Left lung (tissue), 10 donors: ENCODE results near the gene LAMA1. TPM values are rescaled to one million over a fixed set of nuclear protein-coding genes. Genes with fewer than 3 reads are reported as not detected.

Source experiments
- ATAC-seq: fragments of 200-7000 bp; cut with Tn5 transposase; one replicate; pipeline ENCODE4 v1.9.1; 2020; ENCODE audit warnings: moderate library complexity
- DNase-seq, 4 donors: peaks; one replicate each; pipeline ENCODE4 v3.0.0-alpha.2; 2013 to 2020
- H3K27ac ChIP-seq, 2 donors: fragments of 200-600 bp; sonication (generic) in 1 of 2; one replicate each; pipeline versions ENCODE4 v1.5.0 to v1.8.0; 2020 to 2021
- H3K27me3 ChIP-seq, 2 donors: fragments of 200-600 bp; sonication (generic) in 1 of 2; one replicate each; pipeline versions ENCODE4 v1.5.0 to v1.8.0; 2020 to 2021
- H3K36me3 ChIP-seq, 2 donors: fragments of 200-600 bp; sonication (generic) in 1 of 2; one replicate each; pipeline versions ENCODE4 v1.5.0 to v1.8.0; 2020 to 2021
- H3K4me1 ChIP-seq, 2 donors: fragments of 200-600 bp; one replicate each; pipeline ENCODE4 v1.8.0; 2021
- H3K4me3 ChIP-seq, 2 donors: fragments of 200-600 bp; sonication (generic) in 1 of 2; one replicate each; pipeline versions ENCODE4 v1.5.0 to v1.8.0; 2020 to 2021; ENCODE audit warnings: mild to moderate bottlenecking in 1 of 2
- H3K9me3 ChIP-seq, 2 donors: fragments of 200-600 bp; sonication (generic) in 1 of 2; one replicate each; pipeline versions ENCODE4 v1.5.0 to v1.8.0; 2020 to 2021
- intact Hi-C, 2 donors: fragments of 100-400 bp; cut with DNase I; formaldehyde crosslinking; loops; one replicate each; pipeline versions ENCODE4 v1.11.2 to v1.14.2; 2022
- polyA plus RNA-seq, 6 donors: library from polyadenylated mRNA; unstranded; fragments of 120-200 nt; gene quantifications; one replicate each; pipeline ENCODE4 v1.2.1, GENCODE V29; 2013; ENCODE audit not compliant: insufficient read length in 6 of 6
- total RNA-seq, 2 donors: library from RNA; stranded (reverse); fragmentation: NEBNext Ultra II Directional; extraction: Animal tissue kit (Norgen Biotek cat#: 25700); gene quantifications; one replicate each; pipeline ENCODE4 v1.2.1, GENCODE V29; 2021
- TF ChIP-seq, protein P1 (sequence below), 2 donors: fragments of 200-600 bp; sonication (generic) in 1 of 2; IDR thresholded peaks; one replicate each; pipeline versions ENCODE4 v1.5.0 to v1.8.0; 2021; ENCODE audit warnings: antibody characterized with exemption in 2 of 2
- donor health status: DM: no; HTN: yes; CAD: no.
- donor health status: DM: no; HTN: no; CAD: no.

LAMA1 gene
- total and polyA plus RNA-seq, 8 donors, result 2.4 to 22.9 (median 11.6) TPM

- no peak overlapping the region for H3K4me3 ChIP-seq
- ATAC-seq, result no peak
- no peaks in the 10 kb centered on the region for H3K36me3 ChIP-seq
- H3K27ac ChIP-seq, result no peak overlapping the region
- no peaks in the 10 kb centered on the region for H3K27me3 ChIP-seq
- TF ChIP-seq, protein P1, sequence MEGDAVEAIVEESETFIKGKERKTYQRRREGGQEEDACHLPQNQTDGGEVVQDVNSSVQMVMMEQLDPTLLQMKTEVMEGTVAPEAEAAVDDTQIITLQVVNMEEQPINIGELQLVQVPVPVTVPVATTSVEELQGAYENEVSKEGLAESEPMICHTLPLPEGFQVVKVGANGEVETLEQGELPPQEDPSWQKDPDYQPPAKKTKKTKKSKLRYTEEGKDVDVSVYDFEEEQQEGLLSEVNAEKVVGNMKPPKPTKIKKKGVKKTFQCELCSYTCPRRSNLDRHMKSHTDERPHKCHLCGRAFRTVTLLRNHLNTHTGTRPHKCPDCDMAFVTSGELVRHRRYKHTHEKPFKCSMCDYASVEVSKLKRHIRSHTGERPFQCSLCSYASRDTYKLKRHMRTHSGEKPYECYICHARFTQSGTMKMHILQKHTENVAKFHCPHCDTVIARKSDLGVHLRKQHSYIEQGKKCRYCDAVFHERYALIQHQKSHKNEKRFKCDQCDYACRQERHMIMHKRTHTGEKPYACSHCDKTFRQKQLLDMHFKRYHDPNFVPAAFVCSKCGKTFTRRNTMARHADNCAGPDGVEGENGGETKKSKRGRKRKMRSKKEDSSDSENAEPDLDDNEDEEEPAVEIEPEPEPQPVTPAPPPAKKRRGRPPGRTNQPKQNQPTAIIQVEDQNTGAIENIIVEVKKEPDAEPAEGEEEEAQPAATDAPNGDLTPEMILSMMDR (IDR thresholded peaks at IDR 0.05), result no peak
- DNase-seq, result no peak
- peaks cover 0 to 3% of the 10 kb centered on the region in 2 donors for H3K4me1 ChIP-seq
- intact Hi-C loops, result no loop called here
- no peaks in the 10 kb centered on the region for H3K9me3 ChIP-seq
Observed at GRCh38 chr18:7082671-7083070, 34.9 kb downstream of the LAMA1 start.

DNA sequence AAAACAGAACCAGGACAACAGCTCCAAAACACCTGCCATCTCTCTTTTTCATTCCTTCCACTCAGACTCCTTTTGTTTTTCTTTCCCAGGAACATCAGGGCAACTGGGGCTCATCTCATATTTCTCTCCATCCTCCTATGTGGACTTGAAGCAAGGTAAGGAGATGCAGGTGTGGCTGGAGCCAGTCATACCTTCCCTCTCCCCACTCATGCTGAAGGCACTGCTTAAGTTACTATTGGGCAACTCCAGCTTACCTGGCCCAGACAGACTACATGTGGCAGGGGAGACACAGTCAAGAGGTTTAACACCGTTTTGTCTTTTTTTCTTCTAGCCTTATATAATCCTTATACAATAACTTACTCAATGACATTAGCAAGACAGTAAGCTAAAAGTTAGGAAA is 38.4 kb downstream of the LAMA1 start:
- intact Hi-C loops, result no loop called here
- Histone ChIP-seq H3K4me1 (peaks cover 0 to 1% of the 10 kb centered on the region in 2 donors), H3K27ac (no peak overlapping the region), H3K27me3 (no peaks in the 10 kb centered on the region), H3K36me3 (no peaks in the 10 kb centered on the region), H3K9me3 (no peaks in the 10 kb centered on the region), H3K4me3 (no peak overlapping the region)
- ATAC-seq (no peak), DNase-seq (no peak)
- TF ChIP-seq, protein P1 (IDR thresholded peaks at IDR 0.05), result no peak

DNA sequence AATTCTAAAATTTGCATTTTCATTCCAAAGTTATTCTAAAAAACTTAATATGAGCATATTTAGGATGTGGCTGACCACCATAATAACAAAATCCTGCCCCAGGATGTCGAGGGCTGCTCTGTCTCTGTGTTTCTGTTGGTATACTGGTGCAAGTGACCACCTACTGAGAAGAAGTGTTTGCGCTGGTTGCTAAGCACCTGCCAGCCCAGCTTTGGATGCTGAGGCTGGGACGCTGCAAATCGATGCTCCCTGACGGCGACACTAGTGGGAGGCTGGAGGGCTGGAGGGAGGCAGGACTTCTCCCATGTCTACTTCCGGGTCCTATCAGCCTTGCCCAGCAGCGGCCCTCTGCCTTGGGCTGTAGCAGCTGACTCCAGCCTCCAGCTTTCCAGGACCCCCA is 45.0 kb downstream of the LAMA1 start:
- H3K4me1 ChIP-seq, result no peaks in the 10 kb centered on the region
- H3K9me3 ChIP-seq, result no peaks in the 10 kb centered on the region
- no peaks in the 10 kb centered on the region for H3K36me3 ChIP-seq
- ATAC-seq (no peak), DNase-seq (no peak)
- H3K27ac ChIP-seq, result no peak overlapping the region
- H3K27me3 ChIP-seq, result no peaks in the 10 kb centered on the region
- TF ChIP-seq, protein P1 (IDR thresholded peaks at IDR 0.05), result no peak
- intact Hi-C loops, result no loop called here
- no peak overlapping the region for H3K4me3 ChIP-seq

DNA sequence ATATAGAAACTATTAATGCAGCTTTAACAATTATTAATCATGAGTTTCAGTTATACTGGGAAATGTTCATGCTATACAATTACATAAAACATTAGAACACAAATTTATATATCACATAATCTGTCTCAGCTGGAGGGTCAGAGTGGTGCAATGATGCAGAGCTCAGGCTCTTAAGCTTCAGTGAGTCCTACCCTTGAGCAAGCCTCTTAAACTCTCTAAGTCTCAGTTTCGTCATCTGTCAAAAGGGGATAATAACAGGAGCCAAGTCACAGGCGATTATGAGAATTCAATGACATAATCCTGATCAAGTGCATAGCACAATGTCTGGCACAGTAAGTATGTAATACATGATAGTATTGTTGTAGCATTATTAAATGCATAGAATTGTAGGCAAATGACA is 46.0 kb downstream of the LAMA1 start:
- no peaks in the 10 kb centered on the region for H3K4me1 ChIP-seq
- no peaks in the 10 kb centered on the region for H3K9me3 ChIP-seq
- TF ChIP-seq, protein P1 (IDR thresholded peaks at IDR 0.05), result no peak
- intact Hi-C loops, result no loop called here
- no peaks in the 10 kb centered on the region for H3K27me3 ChIP-seq
- DNase-seq (no peak), ATAC-seq (no peak)
- no peak overlapping the region for H3K27ac ChIP-seq
- H3K4me3 ChIP-seq, result no peak overlapping the region
- no peaks in the 10 kb centered on the region for H3K36me3 ChIP-seq

DNA sequence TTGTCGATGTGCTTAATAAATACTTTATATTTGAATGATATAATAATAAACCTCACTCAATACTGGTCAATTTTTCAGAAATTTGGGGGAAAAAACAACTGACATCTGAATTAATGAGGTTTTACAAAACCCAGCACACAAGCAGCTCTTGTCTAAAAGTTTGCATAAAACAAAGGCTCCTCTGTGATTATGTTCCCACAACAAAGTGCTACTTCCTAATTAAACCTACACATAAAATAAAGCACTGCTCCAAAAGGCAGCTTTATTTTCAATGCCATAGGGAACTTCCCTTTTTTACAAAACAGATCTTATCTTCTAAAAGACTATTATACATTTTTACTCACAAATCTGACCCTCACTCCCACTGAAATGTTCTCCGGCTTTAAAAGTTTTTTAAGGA is 47.1 kb downstream of the LAMA1 start:
- no peaks in the 10 kb centered on the region for H3K9me3 ChIP-seq
- TF ChIP-seq, protein P1 (IDR thresholded peaks at IDR 0.05), result no peak
- H3K27ac ChIP-seq, result no peak overlapping the region
- no peaks in the 10 kb centered on the region for H3K4me1 ChIP-seq
- no peak overlapping the region for H3K4me3 ChIP-seq
- no peaks in the 10 kb centered on the region for H3K36me3 ChIP-seq
- intact Hi-C loops, result no loop called here
- ATAC-seq (no peak), DNase-seq (no peak)
- H3K27me3 ChIP-seq, result no peaks in the 10 kb centered on the region
